SHP77 (cell line): ENCODE results near the gene RBBP4.
"Not testable (repeated sequence)": the region's sequence is repeated elsewhere in the genome, so short reads cannot be mapped to it uniquely, and the experiment has no call there.

Experiments
- DNase-seq, 2 experiments: peaks; one replicate each; lab custom pipeline; 2025; lab: John Stamatoyannopoulos, UW

Gene RBBP4

DNA sequence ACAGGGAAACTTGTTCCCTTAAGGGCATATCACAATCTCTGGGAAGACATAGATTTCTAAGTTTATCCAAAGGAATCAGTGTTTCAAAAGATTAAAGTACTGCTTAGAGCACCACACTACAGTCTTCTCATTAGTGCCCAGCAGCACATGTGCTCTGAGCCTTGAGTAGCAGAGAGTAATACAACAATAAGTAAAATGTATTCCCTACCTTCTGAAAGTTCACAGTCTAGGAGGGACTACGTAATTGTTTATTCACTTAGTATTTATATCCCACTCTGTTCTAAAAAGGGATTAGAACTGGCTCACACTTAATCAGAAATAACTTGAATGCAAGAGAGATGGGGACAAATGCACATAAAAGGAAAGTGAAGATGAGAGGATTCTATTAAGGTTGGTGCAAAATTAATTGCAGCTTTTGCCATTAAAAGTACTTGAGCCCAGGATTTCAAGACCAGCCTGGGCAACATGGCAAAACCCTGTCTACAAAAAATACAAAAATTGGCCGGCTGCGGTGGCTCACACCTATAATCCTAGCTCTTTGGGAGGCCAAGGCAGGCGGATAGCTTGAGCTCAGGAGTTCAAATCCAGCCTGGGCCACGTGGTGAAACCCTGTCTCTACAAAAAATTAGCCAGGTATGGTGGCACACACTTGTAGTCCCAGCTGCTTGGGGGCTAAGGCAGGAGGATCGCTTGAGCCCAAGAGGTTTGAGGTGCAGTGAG lies 42.6 kb downstream of the RBBP4 start:
- DNase-seq, result no peak

- DNase-seq, result peak in 1 of 2 experiments; percentile 20
These were observed 44.3 kb downstream of the RBBP4 start for GRCh38 chr1:32695098-32695904.

GRCh38 chr1:32696041-32696440 lies 45.0 kb downstream of the RBBP4 start:
- no peak for DNase-seq

GRCh38 chr1:32696996-32697395 lies 46.0 kb downstream of the RBBP4 start:
- DNase-seq, result not testable (repeated sequence)

- no peak for DNase-seq
These were observed 50.5 kb downstream of the RBBP4 start for GRCh38 chr1:32701421-32701911.

GRCh38 chr1:32701951-32702598 lies 51.1 kb downstream of the RBBP4 start:
- DNase-seq, result no peak

DNA sequence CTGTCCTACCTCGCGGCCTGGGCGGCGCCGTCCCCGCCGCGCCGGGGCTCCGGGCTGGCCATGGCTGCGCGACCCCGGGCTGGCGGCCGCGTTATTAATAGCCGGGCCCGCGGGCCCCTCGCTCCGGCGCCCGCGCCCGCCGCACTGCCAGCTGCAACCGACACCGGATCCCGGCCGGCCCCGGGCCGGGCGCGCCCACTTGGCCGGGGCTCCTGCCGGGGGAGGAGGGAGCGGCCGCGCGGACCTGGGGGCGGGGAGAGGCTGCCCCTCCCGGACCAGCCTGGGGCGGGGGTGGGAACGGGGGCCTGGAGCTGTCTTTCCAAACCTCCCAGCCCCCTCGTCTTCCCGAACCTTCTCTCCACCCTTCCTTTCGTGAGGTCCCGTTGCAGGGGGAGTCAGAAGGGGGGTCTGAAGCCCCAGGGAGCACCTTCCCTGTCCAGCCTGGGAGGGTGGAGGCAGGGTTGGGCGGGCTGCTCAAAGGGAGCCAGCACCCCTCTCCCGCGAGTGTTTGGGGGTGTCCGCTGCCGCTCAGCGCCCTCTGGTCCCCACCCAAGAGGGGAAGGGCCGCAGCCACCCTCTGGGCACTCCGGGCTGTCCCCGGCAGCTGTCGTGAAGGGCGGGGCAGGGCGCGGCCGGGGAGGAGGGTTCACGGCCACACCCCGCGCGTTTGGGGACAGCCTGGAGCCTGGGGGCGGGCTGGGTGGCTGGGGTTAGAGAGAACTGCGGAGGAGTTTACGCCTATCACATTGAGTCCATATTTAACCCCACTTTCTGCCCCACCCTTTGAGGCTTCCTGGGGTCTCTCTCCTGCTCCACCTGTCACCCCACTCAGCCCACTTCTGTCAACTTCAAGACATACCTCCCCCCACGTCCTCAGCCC lies 51.8 kb downstream of the RBBP4 start, which contains the start of gene SYNC:
TSS of gene SYNC (minus strand) at position 172 of the 880 bp plus-strand sequence. CDS start at position 62, 110 bp downstream.
- no peak for DNase-seq

DNA sequence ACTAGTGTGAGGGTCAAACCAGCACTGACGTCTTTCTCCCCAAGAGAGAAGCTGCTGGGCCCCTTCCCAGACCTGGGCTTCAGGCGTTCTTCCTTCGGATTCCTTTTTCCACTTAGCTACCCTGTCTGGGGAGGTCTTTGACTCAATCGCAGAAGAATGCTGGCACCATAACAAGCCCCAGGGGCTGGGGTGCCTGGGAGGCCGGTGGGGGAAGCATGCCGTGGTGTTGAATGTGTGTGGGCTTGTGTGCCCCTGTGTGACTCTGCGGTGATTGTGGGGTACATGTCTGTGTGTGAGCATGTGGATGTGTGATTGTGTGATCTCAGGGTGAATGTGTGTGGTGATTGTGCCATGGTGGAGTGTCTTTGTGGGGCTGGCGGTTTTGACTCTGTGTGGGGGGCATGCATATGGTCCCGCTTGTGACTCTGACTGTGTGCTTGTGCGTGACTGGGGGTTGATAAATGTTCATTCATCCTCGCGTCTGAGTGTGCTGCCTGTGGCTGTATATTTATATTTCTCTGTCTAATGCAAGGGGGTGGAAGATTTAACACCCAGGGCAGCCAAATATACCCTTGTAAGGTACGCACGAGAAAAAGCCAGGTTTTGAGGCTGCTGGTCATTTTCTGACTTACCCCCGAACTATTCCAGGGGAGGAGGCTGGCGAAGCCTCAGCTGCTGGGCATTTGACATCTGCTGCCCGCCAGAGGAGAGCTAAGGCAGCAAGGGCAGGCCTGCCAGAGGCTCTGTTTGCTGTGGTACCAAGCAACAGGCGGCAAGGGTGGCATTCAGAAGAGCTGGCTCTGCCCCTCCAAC lies 52.7 kb downstream of the RBBP4 start:
- no peak for DNase-seq

DNA sequence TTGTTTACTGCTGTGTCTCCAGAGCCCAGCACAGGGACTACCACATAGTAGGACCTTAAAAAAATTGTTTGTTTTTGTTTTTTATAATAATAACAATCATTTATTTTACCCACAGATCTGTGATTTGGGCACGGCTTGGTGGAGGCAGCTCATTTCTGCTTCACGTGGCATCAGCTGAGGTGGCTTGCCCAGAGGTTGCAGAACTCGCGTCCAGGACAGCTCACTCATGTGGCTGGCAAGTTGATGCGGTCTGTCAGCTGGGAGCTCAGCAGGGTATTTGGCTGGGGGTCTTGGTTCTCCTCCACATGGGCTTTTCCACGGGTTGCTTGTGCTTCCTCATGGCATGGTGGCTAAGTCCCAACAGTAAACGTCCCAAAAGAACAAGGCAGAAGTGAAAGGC lies 54.5 kb downstream of the RBBP4 start:
- no peak for DNase-seq

- no peak for DNase-seq
These were observed 55.5 kb downstream of the RBBP4 start for GRCh38 chr1:32706491-32706890.

DNA sequence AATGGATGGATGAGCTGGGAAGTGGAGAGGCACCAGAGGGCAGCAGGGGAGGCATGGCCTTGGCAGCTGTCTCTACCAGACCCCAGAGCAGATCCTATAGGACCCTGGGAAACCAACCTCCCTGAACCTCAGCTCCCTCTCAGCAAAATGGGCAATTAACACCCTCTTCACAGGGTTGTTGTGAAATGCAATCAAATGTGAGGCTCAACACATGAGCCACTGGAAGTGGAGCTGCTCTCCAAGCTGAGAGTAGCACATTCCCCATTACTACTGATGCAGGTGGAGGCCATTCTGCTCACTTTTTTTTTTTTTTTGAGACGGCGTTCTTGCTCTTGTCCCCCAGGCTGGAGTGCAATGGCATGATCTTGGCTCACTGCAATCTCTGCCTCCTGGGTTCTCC lies 58.1 kb downstream of the RBBP4 start:
- no peak for DNase-seq

DNA sequence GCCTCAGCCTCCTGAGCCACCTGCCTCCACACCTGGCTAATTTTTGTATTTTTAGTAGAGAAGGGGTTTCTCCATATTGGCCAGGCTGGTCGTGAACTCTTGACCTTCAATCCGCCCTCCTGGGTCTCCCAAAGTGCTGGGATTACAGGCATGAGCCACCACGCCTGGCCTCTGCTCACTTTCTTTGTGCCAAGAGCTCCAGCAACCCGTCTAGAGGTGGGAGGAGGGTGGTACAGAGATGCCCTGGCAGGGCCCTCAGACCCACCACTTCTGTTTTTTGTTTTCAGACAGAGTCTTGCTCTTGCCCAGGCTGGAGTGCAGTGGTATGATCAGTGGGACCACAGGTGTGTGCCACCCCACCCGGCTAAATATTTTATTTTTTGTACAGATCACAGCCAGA lies 58.5 kb downstream of the RBBP4 start:
- no peak for DNase-seq

- not testable (repeated sequence) for DNase-seq
These were observed 60.2 kb downstream of the RBBP4 start for GRCh38 chr1:32711221-32711620.

- DNase-seq, result no peak
These were observed 62.1 kb downstream of the RBBP4 start for GRCh38 chr1:32713081-32713480.

GRCh38 chr1:32714277-32714676 lies 63.3 kb downstream of the RBBP4 start:
- DNase-seq, result no peak

- DNase-seq, result no peak
These were observed 64.9 kb downstream of the RBBP4 start for GRCh38 chr1:32715901-32716311.

DNA sequence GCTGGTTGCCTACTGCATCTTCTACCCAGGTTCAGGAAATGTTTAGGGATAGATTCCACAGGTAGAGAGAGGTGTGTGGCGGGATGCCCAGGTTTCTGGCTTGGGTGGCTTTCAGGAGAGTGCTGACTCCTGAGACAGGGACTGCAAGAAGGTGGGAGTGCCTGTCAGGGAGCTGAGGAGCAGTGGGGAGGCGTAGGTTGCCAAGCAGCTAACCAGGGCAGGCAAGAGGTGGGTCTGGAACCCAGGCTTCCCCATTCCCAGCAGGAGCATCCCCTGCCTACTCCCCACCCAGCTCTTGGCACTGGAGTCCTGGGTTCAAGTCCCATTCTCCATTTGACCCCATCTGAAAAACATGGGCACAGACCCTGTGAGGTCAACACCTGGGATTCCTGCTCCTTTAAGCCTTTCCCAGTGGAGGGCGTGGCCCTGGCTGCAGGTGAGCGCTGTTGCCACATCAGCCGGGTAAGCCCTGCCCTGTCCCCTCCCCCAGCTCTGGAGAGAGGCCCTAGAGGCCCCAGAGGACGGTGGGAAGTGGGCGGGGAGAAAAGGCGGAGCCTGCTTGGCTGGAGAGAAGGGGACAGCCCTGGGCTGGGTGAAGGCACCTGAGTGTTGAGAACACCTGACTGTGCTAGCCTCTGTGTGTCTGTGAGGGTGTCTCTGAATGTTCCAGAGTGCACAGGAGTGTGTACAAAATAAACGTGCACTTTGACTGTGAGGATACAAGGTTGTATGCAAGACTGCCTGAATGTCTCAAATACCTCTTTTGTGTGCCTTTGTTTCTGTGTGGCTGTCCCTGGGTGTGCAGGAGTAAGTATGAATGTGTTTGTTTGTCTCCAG lies 65.5 kb downstream of the RBBP4 start:
- peak; percentile 86 to 87 for DNase-seq

GRCh38 chr1:32717503-32717902 lies 66.5 kb downstream of the RBBP4 start:
- no peak for DNase-seq

DNA sequence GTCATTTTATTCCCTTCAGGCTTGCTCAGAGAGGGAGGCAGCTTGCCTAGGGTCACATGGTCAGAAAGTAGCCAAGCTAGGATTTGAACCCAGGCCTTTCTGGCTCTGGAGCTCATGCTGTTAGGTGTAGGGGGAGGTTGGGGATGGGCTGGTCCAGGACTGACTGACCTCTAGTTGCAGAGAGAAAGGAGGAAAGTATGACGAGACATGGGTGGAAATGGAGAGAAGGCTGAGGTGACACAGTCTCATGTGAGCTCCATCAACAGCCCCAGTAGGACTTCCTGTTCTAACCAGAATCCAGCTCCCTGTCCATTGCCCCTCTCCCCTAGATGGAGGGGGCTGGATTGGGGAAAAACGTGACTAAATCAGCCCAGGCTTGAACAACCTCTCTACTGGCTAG lies 67.0 kb downstream of the RBBP4 start:
- no peak for DNase-seq

- DNase-seq, result no peak
These were observed 67.5 kb downstream of the RBBP4 start for GRCh38 chr1:32718527-32718926.
